ENCODE data around the gene TECPR1.

Gene TECPR1

GRCh38 chr7:98248156-98248555, 3.9 kb downstream of the TECPR1 start:
- no peak for TF ChIP-seq CTCF (IDR thresholded peaks at IDR 0.05; ENCODE audit: insufficient read depth, low read depth, low read length, missing control alignments)
- DNase-seq (ENCODE audit: low read depth): no peak
- H3K4me3 ChIP-seq (ENCODE audit: low read depth, low read length): no peak overlapping the region

DNA sequence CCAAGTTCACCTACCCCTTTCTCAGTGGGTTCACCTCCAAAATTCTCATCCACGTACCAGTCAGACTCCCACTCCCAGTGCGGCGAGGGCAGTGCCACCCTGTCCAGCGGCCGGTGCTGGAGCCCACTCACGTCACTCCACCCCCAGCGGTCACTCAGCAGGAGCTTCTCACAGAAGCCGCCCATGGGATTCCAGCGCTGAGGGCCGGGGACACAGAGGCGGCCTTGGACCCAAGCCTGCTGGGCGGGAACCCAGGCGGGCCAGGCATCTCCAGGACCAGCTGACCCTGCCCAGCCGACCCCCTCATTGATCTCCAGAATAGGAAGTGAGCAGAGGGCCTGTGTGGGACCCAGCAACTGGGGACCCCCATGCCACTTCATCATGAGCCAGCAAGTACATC, 7.2 kb downstream of the TECPR1 start:
- no peak for TF ChIP-seq CTCF (IDR thresholded peaks at IDR 0.05; ENCODE audit: insufficient read depth, low read depth, low read length, missing control alignments)
- DNase-seq (ENCODE audit: low read depth): no peak
- H3K4me3 ChIP-seq (ENCODE audit: low read depth, low read length): no peak overlapping the region

DNA sequence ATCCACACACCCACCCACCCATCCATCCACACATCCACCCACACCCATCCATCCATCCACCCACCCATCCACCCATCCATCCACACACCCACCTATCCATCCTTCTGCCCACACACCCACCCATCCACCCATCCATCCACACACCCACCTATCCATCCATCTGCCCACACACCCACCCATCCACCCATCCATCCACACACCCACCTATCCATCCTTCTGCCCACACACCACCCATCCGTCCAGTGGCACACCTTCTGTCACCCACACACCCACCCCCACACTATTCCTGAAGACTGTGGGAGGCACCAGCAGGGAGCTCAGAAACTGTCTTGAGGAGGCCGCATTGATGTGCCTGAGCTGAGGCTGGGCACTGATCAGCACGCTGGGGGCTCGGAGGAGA, 9.1 kb downstream of the TECPR1 start:
- no peak for TF ChIP-seq CTCF (IDR thresholded peaks at IDR 0.05; ENCODE audit: insufficient read depth, low read depth, low read length, missing control alignments)
- DNase-seq (ENCODE audit: low read depth): no peak
- H3K4me3 ChIP-seq (ENCODE audit: low read depth, low read length): no peak overlapping the region

GRCh38 chr7:98242342-98242741, 9.7 kb downstream of the TECPR1 start:
- no peak overlapping the region for H3K4me3 ChIP-seq (ENCODE audit: low read depth, low read length)
- TF ChIP-seq CTCF (IDR thresholded peaks at IDR 0.05; ENCODE audit: insufficient read depth, low read depth, low read length, missing control alignments): no peak
- DNase-seq (ENCODE audit: low read depth): no peak

DNA sequence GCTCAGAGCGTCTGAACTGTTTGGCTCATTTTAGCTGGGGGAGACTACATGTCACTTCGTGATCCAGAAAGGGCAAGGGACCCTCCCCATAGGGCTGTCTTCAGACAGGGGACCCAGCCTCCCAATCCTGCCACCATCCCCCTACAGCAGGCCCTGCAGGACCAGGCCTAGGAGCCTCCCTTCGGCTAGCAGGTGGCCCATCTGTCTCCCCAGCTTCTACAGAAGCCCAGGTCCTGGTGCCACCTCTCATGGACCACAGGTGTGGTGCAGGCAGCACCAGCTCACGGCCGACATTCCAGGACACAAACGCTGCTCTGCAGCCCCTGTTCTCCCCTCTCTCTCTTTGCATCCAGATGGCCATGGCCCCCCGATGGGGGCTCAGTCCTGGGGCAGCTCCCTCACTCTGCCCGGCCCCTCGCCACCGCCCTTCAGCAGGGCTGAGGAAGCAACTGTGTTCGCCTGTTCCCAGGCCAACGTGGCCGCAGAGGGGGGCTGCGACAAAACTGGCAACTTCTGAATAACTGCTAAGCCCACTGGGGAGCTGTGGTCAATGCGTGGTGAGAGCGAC, 10.3 kb downstream of the TECPR1 start:
- no peak for TF ChIP-seq CTCF (IDR thresholded peaks at IDR 0.05; ENCODE audit: insufficient read depth, low read depth, low read length, missing control alignments)
- no peak overlapping the region for H3K4me3 ChIP-seq (ENCODE audit: low read depth, low read length)
- DNase-seq (ENCODE audit: low read depth): no peak

DNA sequence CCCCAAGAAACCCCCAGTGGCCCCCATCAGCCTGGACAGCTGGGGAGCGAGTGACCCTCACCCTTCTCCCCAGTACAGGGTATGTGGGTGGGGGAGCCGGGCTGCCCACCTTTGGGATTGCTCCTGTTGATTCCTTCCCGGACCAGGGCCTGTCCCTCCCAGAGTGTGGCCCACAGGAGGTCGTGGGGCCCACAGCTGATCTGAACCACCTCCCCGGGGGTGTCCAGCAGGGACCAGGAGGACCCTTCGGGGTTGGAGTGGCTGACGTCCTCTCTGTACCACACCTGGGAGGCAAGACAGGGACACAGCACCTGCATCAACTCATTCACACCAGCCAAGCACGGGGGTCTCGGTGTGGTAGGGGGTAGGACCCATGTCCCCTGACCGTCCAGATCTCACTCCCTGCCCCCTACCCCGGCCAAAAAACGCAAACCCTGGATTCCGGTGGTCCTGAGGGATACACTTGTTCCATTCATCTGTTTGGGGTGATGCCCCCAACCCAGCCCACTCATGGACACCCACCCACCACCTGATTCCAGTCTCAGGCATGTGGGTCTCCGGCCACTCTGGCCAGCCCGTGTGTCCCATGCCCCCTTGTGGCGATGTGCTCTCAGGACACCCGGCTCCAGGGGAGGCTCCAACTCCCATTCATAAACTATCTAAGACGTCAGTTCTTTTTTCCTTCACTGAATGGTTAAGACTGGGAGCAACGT, 10.9 kb downstream of the TECPR1 start:
- TF ChIP-seq CTCF (IDR thresholded peaks at IDR 0.05; ENCODE audit: insufficient read depth, low read depth, low read length, missing control alignments): peak; percentile 90
- peak; percentile 71 for DNase-seq (ENCODE audit: low read depth)
- no peak overlapping the region for H3K4me3 ChIP-seq (ENCODE audit: low read depth, low read length)

DNA sequence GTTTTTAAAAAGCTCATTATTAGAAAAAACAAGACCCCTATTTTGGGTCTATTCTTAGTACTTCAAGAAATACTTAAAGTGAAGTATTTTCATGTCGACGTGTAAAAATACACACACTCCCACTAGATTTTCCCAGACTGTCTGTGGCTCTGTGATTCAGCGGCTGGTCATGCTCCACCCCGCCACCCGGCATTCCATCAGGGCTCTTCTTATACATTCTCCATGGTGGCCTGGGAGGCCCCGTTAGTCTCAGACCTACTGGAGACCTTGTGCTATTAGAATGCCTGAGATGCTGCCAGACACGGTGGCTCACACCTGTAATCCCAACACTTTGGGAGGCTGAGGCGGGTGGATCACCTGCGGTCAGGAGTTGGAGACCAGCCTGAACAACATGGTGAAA, 13.1 kb downstream of the TECPR1 start:
- no peak for DNase-seq (ENCODE audit: low read depth)
- TF ChIP-seq CTCF (IDR thresholded peaks at IDR 0.05; ENCODE audit: insufficient read depth, low read depth, low read length, missing control alignments): no peak
- H3K4me3 ChIP-seq (ENCODE audit: low read depth, low read length): no peak overlapping the region

Data from GM12865 (cell line).